Liver (tissue), 9 donors: ENCODE measurements around the gene CDK15. TPM values are rescaled to one million over a fixed set of nuclear protein-coding genes. Genes with fewer than 3 reads are reported as not detected.

Experiments
- DNase-seq: peaks from one replicate; pipeline ENCODE4 v3.0.0-alpha.2; 2017; ENCODE audit warnings: low spot score
- H3K27ac ChIP-seq, 2 donors: one replicate each; pipeline ENCODE4 v1.7.0; 2013; ENCODE audit warnings: inconsistent platforms in 2 of 2, low read length in 2 of 2, control low read depth in 1 of 2, low read depth in 1 of 2, mild to moderate bottlenecking in 1 of 2
- H3K27me3 ChIP-seq, 4 donors: one replicate each; pipeline versions ENCODE4 v1.6.1 to v1.7.0; 2013; ENCODE audit warnings: low read length in 3 of 4, inconsistent platforms in 1 of 4, mild to moderate bottlenecking in 1 of 4, moderate library complexity in 1 of 4; ENCODE audit not compliant: control insufficient read depth in 4 of 4, insufficient read depth in 4 of 4
- H3K36me3 ChIP-seq, 4 donors: one replicate each; pipeline versions ENCODE4 v1.6.1 to v1.7.0; 2013; ENCODE audit warnings: low read length in 3 of 4, mild to moderate bottlenecking in 3 of 4, low read depth in 1 of 4, moderate library complexity in 1 of 4; ENCODE audit not compliant: control insufficient read depth in 4 of 4, insufficient read depth in 3 of 4
- H3K4me1 ChIP-seq, 4 donors: one replicate each; pipeline versions ENCODE4 v1.6.1 to v1.7.0; 2013; ENCODE audit warnings: low read length in 3 of 4, mild to moderate bottlenecking in 3 of 4, moderate library complexity in 1 of 4; ENCODE audit not compliant: control insufficient read depth in 4 of 4, insufficient read depth in 4 of 4
- H3K4me3 ChIP-seq, 3 donors: one replicate each; pipeline versions ENCODE4 v1.6.1 to v1.7.0; 2013; ENCODE audit warnings: low read length in 3 of 3, control low read depth in 1 of 3, low read depth in 1 of 3, mild to moderate bottlenecking in 1 of 3
- H3K9ac ChIP-seq, 2 donors: one replicate each; pipeline ENCODE4 v1.7.0; 2013; ENCODE audit warnings: low read length in 2 of 2, mild to moderate bottlenecking in 2 of 2, moderate library complexity in 2 of 2, control low read depth in 1 of 2, low read depth in 1 of 2
- H3K9me3 ChIP-seq, 4 donors: one replicate each; pipeline versions ENCODE4 v1.6.1 to v1.7.0; 2013; ENCODE audit warnings: low read length in 3 of 4; ENCODE audit not compliant: control insufficient read depth in 4 of 4
- EGR1 ChIP-seq, 2 donors: IDR thresholded peaks; 2 replicates each; pipeline ENCODE4 v1.6.1; 2016 to 2018; ENCODE audit warnings: antibody characterized with exemption in 2 of 2, low read depth in 2 of 2
- FOXA1 ChIP-seq: IDR thresholded peaks from 2 replicates; pipeline ENCODE4 v1.6.1; 2016; ENCODE audit warnings: antibody characterized with exemption
- FOXA2 ChIP-seq: IDR thresholded peaks from 2 replicates; pipeline ENCODE4 v1.6.1; 2016; ENCODE audit warnings: antibody characterized with exemption
- GABPA ChIP-seq, 2 donors: IDR thresholded peaks in 1 of 2; conservative IDR thresholded peaks in 1 of 2; 2 replicates each; pipeline ENCODE4 v1.6.1; 2016; ENCODE audit warnings: antibody characterized with exemption in 2 of 2, mild to moderate bottlenecking in 1 of 2, moderate library complexity in 1 of 2
- HNF4A ChIP-seq, 2 donors: conservative IDR thresholded peaks; 2 replicates each; pipeline ENCODE4 v1.6.1; 2016; ENCODE audit warnings: antibody characterized with exemption in 2 of 2, mild to moderate bottlenecking in 2 of 2
- HNF4G ChIP-seq: IDR thresholded peaks from 2 replicates; pipeline ENCODE4 v1.6.1; 2016; ENCODE audit warnings: antibody characterized with exemption
- JUND ChIP-seq, 2 donors: IDR thresholded peaks; 2 replicates each; pipeline ENCODE4 v1.6.1; 2016; ENCODE audit warnings: antibody characterized with exemption in 2 of 2
- NR2F2 ChIP-seq: IDR thresholded peaks from 2 replicates; pipeline ENCODE4 v1.6.1; 2016; ENCODE audit warnings: antibody characterized with exemption
- RAD21 ChIP-seq, 2 donors: IDR thresholded peaks; 2 replicates each; pipeline ENCODE4 v1.6.1; 2016; ENCODE audit warnings: antibody characterized with exemption in 2 of 2, mild to moderate bottlenecking in 2 of 2
- RXRA ChIP-seq, 2 donors: IDR thresholded peaks; 2 replicates each; pipeline ENCODE4 v1.6.1; 2017 to 2018; ENCODE audit warnings: antibody characterized with exemption in 2 of 2, mild to moderate bottlenecking in 1 of 2
- SP1 ChIP-seq: IDR thresholded peaks from 2 replicates; pipeline ENCODE4 v1.6.1; 2018; ENCODE audit warnings: antibody characterized with exemption, mild to moderate bottlenecking
- TAF1 ChIP-seq: conservative IDR thresholded peaks from 2 replicates; pipeline ENCODE4 v1.6.1; 2016; ENCODE audit warnings: antibody characterized with exemption, mild to moderate bottlenecking
- YY1 ChIP-seq: IDR thresholded peaks from 2 replicates; pipeline ENCODE4 v1.6.1; 2016; ENCODE audit warnings: antibody characterized with exemption, mild to moderate bottlenecking
- WGBS: extraction: QIAGEN DNeasy Blood & Tissue Kit; methylation state at CpG from one replicate; pipeline ENCODE4 v1.1.7; 2013; 5-methylcytosine and 5-hydroxymethylcytosine counted together
- polyA plus RNA-seq, 2 donors: library from polyadenylated mRNA; stranded (reverse) in 1 of 2; unstranded in 1 of 2; fragments of 200-250 nt in 1 of 2; fragments of >200 nt in 1 of 2; fragmentation: Nextera tagmentation in 1 of 2; extraction: Ambion mirVana in 1 of 2; gene quantifications; one replicate each; pipeline versions ENCODE4 v1.2.1 to v1.2.3, GENCODE V29; 2013 to 2015
- total RNA-seq, 2 donors: library from RNA; depleted of rRNA; stranded (reverse); fragments of >200 nt; gene quantifications; one replicate each; pipeline ENCODE4 v1.2.3, GENCODE V29; 2014
- TF ChIP-seq, protein P1 (sequence below): IDR thresholded peaks from 2 replicates; pipeline ENCODE4 v1.6.1; 2016; ENCODE audit warnings: antibody characterized with exemption
- TF ChIP-seq, protein P2 (sequence below): IDR thresholded peaks from 2 replicates; pipeline ENCODE4 v1.6.1; 2016; ENCODE audit warnings: antibody characterized with exemption, mild to moderate bottlenecking
- TF ChIP-seq, protein P3 (sequence below): IDR thresholded peaks from 2 replicates; pipeline ENCODE4 v1.6.1; 2016; ENCODE audit warnings: antibody characterized with exemption
- TF ChIP-seq, protein P4 (sequence below): fragments of 150-350 bp; IDR thresholded peaks from 2 replicates; pipeline ENCODE4 v1.5.1; 2017; ENCODE audit warnings: improper control_type of control experiment, low read depth, low read length; ENCODE audit not compliant: missing input control
- TF ChIP-seq, protein P5 (sequence below): IDR thresholded peaks from 2 replicates; pipeline ENCODE4 v1.6.1; 2016; ENCODE audit warnings: antibody characterized with exemption
- donor health status: healthy.
- donor health status: healthy.
- donor health status: healthy.
- donor health status: healthy.
- donor health status: healthy.

CDK15 gene
- total and polyA plus RNA-seq, 4 donors: under 0.01 to 0.47 (median 0.06) TPM; not detected in 1

DNA sequence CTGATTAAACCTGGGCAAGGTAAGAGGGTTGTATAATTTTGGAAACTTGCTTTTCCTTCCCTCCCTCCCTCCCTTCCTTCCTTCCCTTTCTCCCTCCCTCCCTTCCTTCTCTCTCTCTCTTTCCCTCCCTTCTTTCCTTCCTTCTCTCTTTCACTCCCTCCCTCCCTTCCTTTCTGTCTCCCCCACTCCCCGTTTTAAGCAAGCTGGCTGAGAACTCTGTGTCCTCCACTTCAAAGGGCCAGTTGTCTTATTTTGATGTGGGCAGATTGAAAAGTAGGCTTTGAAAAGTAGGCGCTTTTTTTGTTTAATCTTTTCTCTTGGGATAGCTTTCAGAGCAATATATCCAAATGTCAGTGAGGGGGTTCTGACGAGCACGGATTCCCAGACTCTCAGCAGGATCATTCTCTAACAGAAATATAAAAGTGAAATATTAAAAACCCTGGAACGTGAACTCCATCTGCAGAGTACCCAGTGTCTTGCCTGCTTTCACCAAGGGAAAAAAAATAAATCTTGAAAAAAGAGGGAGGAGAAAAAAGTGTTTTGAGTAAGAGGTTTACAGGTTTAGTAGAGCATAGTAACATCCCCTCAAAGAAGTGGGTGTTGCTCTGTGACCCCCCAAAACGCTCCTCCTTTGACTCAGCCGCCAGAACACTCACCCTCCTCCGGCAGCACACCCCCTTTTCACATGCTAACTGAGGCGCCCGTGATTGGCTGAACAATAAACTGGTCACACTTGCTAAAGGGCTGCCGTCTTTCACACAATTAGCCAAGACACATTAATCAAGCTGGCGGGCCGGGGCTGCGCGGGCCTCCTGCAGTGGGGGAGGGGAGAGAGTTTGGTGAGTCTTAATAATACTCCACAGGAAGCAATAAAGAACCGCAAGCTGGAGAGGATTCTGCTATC lies 52.2 kb downstream of the CDK15 start (continued):
- TF ChIP-seq, protein P1, sequence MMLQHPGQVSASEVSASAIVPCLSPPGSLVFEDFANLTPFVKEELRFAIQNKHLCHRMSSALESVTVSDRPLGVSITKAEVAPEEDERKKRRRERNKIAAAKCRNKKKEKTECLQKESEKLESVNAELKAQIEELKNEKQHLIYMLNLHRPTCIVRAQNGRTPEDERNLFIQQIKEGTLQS: no peak

DNA sequence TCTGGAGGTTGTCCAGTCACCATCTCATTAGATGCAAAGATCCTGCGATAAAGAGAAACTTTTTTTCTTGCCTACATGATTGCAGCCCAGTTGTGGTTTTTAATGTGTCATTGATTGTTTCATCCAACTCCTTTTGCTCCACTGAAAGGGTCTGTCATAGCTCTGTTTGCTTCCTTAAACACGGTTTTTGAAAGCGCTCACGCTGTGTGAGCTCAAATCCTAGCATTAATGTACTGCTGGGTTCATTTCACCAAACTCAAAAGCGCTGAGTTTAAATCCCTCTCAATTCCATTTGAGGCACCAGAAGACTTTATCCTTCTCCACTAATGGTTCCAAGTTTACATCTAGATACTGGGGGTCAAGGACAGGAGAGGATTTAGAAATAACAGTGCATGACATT lies 53.6 kb downstream of the CDK15 start:
- no peaks in the 10 kb centered on the region for H3K36me3 ChIP-seq
- DNase-seq: no peak
- no peak overlapping the region for H3K9ac ChIP-seq
- H3K4me3 ChIP-seq: no peak overlapping the region
- no peak for TF ChIP-seq NR2F2
- TF ChIP-seq SP1: no peak
- TF ChIP-seq GABPA (IDR thresholded peaks at IDR 0.05 in 1 of 2, conservative IDR thresholded peaks at IDR 0.05 in 1 of 2): no peak
- TF ChIP-seq JUND (IDR thresholded peaks at IDR 0.05): no peak
- TF ChIP-seq, protein P2, sequence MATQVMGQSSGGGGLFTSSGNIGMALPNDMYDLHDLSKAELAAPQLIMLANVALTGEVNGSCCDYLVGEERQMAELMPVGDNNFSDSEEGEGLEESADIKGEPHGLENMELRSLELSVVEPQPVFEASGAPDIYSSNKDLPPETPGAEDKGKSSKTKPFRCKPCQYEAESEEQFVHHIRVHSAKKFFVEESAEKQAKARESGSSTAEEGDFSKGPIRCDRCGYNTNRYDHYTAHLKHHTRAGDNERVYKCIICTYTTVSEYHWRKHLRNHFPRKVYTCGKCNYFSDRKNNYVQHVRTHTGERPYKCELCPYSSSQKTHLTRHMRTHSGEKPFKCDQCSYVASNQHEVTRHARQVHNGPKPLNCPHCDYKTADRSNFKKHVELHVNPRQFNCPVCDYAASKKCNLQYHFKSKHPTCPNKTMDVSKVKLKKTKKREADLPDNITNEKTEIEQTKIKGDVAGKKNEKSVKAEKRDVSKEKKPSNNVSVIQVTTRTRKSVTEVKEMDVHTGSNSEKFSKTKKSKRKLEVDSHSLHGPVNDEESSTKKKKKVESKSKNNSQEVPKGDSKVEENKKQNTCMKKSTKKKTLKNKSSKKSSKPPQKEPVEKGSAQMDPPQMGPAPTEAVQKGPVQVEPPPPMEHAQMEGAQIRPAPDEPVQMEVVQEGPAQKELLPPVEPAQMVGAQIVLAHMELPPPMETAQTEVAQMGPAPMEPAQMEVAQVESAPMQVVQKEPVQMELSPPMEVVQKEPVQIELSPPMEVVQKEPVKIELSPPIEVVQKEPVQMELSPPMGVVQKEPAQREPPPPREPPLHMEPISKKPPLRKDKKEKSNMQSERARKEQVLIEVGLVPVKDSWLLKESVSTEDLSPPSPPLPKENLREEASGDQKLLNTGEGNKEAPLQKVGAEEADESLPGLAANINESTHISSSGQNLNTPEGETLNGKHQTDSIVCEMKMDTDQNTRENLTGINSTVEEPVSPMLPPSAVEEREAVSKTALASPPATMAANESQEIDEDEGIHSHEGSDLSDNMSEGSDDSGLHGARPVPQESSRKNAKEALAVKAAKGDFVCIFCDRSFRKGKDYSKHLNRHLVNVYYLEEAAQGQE: no peak
- TF ChIP-seq HNF4G: no peak
- TF ChIP-seq, protein P3, sequence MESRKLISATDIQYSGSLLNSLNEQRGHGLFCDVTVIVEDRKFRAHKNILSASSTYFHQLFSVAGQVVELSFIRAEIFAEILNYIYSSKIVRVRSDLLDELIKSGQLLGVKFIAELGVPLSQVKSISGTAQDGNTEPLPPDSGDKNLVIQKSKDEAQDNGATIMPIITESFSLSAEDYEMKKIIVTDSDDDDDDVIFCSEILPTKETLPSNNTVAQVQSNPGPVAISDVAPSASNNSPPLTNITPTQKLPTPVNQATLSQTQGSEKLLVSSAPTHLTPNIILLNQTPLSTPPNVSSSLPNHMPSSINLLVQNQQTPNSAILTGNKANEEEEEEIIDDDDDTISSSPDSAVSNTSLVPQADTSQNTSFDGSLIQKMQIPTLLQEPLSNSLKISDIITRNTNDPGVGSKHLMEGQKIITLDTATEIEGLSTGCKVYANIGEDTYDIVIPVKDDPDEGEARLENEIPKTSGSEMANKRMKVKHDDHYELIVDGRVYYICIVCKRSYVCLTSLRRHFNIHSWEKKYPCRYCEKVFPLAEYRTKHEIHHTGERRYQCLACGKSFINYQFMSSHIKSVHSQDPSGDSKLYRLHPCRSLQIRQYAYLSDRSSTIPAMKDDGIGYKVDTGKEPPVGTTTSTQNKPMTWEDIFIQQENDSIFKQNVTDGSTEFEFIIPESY: no peak
- TF ChIP-seq, protein P1: no peak
- no peak for TF ChIP-seq FOXA2
- no peak for TF ChIP-seq RAD21 (IDR thresholded peaks at IDR 0.05)
- TF ChIP-seq EGR1 (IDR thresholded peaks at IDR 0.05; ENCODE audit: low read depth in 2 of 2): no peak
- no peak for TF ChIP-seq HNF4A (conservative IDR thresholded peaks at IDR 0.05)
- no peak for TF ChIP-seq FOXA1
- TF ChIP-seq RXRA (IDR thresholded peaks at IDR 0.05): no peak
- TF ChIP-seq, protein P4, sequence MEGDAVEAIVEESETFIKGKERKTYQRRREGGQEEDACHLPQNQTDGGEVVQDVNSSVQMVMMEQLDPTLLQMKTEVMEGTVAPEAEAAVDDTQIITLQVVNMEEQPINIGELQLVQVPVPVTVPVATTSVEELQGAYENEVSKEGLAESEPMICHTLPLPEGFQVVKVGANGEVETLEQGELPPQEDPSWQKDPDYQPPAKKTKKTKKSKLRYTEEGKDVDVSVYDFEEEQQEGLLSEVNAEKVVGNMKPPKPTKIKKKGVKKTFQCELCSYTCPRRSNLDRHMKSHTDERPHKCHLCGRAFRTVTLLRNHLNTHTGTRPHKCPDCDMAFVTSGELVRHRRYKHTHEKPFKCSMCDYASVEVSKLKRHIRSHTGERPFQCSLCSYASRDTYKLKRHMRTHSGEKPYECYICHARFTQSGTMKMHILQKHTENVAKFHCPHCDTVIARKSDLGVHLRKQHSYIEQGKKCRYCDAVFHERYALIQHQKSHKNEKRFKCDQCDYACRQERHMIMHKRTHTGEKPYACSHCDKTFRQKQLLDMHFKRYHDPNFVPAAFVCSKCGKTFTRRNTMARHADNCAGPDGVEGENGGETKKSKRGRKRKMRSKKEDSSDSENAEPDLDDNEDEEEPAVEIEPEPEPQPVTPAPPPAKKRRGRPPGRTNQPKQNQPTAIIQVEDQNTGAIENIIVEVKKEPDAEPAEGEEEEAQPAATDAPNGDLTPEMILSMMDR: no peak
- TF ChIP-seq TAF1: no peak
- TF ChIP-seq, protein P5, sequence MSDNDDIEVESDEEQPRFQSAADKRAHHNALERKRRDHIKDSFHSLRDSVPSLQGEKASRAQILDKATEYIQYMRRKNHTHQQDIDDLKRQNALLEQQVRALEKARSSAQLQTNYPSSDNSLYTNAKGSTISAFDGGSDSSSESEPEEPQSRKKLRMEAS: no peak
- TF ChIP-seq YY1: no peak
- no peaks in the 10 kb centered on the region for H3K9me3 ChIP-seq
- H3K27ac ChIP-seq: no peak overlapping the region
- 86% methylated on average over 5 of the region's 5 CpGs for WGBS
- H3K27me3 ChIP-seq: no peaks in the 10 kb centered on the region
- no peaks in the 10 kb centered on the region for H3K4me1 ChIP-seq
